Keratinocyte (primary cell): Measurements from ENCODE around the gene HLF.

Source experiments
- EZH2 ChIP-seq: IDR thresholded peaks from one replicate; pipeline ENCODE4 v1.6.1; 2012; ENCODE audit warnings: inconsistent platforms, mild to moderate bottlenecking, low read length, moderate library complexity
- TF ChIP-seq, protein P1 (sequence below), 3 experiments: IDR thresholded peaks in 1 of 3; conservative IDR thresholded peaks in 1 of 3; optimal IDR thresholded peaks in 1 of 3; 2 replicates in 2 of 3; 3 replicates in 1 of 3; pipeline versions ENCODE3 to v1.5.1; 2011; ENCODE audit warnings: low read length in 3 of 3, mild to moderate bottlenecking in 3 of 3, moderate library complexity in 2 of 3, control low read depth in 1 of 3, inconsistent platforms in 1 of 3; ENCODE audit not compliant: insufficient read depth in 2 of 3; ENCODE audit errors: extremely low read depth in 1 of 3

DNA sequence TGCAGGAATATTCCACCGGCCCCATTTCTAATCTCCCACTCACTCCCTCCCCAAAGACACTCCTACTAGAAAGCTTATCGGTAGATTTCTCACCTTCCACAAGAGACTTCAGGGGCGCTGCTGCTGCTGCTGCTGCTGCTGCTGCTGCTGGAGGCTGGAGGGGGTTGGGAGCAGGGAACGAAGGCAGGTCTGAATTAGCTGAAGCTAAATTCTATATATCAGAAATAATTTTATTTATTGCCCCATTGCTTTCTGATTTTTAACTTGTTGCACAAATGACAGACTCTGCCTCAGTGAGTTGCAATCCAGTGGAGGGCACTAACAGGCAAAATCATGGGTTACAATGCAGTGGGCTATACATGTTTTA, 25.8 kb upstream of the HLF start:
- TF ChIP-seq, protein P1, sequence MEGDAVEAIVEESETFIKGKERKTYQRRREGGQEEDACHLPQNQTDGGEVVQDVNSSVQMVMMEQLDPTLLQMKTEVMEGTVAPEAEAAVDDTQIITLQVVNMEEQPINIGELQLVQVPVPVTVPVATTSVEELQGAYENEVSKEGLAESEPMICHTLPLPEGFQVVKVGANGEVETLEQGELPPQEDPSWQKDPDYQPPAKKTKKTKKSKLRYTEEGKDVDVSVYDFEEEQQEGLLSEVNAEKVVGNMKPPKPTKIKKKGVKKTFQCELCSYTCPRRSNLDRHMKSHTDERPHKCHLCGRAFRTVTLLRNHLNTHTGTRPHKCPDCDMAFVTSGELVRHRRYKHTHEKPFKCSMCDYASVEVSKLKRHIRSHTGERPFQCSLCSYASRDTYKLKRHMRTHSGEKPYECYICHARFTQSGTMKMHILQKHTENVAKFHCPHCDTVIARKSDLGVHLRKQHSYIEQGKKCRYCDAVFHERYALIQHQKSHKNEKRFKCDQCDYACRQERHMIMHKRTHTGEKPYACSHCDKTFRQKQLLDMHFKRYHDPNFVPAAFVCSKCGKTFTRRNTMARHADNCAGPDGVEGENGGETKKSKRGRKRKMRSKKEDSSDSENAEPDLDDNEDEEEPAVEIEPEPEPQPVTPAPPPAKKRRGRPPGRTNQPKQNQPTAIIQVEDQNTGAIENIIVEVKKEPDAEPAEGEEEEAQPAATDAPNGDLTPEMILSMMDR (optimal IDR thresholded peaks at IDR 0.05 in 1 of 3, IDR thresholded peaks at IDR 0.05 in 1 of 3, conservative IDR thresholded peaks at IDR 0.05 in 1 of 3; ENCODE audit: extremely low read depth in 1 of 3, insufficient read depth in 2 of 3, low read length in 3 of 3) = no peak
- TF ChIP-seq EZH2 = no peak
